GM20000 (cell line): Measurements from ENCODE around the gene CORO6.
"Not testable (repeated sequence)": the region's sequence is repeated elsewhere in the genome, so short reads cannot be mapped to it uniquely, and the experiment has no call there.

ENCODE experiments used
- DNase-seq: peaks from one replicate; pipeline ENCODE4 v3.0.0; 2012; ENCODE audit warnings: low spot score
- TF ChIP-seq, protein P1 (sequence below): IDR thresholded peaks from 2 replicates; pipeline ENCODE4 v1.5.1; 2012; ENCODE audit warnings: mild to moderate bottlenecking, control low read depth; ENCODE audit errors: extremely low read depth, missing control alignments

The CORO6 gene

DNA sequence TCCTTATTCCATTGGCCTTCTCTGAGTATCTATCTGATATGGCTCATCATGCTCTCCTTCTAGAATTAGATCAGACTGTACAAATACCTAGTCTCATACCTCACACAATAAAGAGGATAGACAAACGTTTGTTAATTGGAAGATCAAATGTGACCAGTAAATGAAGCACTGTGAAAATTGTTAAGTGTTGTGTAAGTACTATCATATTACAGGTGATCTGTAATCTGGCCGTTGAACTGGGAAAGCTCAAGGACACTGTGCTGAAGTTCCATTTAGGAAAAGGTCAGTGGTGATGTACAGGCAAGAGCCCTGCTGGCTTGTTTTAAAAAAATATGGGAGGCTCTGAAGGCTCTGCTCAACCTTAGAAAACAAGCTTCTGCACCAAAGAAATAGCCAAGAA is 38.5 kb upstream of the CORO6 start:
- TF ChIP-seq, protein P1, sequence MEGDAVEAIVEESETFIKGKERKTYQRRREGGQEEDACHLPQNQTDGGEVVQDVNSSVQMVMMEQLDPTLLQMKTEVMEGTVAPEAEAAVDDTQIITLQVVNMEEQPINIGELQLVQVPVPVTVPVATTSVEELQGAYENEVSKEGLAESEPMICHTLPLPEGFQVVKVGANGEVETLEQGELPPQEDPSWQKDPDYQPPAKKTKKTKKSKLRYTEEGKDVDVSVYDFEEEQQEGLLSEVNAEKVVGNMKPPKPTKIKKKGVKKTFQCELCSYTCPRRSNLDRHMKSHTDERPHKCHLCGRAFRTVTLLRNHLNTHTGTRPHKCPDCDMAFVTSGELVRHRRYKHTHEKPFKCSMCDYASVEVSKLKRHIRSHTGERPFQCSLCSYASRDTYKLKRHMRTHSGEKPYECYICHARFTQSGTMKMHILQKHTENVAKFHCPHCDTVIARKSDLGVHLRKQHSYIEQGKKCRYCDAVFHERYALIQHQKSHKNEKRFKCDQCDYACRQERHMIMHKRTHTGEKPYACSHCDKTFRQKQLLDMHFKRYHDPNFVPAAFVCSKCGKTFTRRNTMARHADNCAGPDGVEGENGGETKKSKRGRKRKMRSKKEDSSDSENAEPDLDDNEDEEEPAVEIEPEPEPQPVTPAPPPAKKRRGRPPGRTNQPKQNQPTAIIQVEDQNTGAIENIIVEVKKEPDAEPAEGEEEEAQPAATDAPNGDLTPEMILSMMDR: no peak
- no peak for DNase-seq

DNA sequence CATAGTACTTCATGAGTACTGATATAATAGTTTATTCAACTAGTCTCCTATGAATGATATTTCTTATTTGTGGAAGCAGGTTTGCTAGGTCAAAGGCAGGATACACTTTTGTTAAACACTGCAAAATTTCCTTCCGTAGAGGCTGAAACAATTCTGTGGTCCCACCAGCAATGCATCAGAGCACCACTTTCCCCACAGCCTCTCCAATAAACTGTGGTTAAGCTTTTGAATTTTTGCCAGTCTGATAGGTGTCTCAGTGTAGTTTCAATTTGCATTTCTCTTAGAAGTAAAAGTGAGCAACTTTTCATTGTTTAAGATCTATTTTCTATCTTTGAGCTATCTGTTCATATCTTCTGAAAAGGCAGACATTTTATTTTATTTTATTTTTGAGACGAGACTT is 36.4 kb upstream of the CORO6 start:
- TF ChIP-seq, protein P1: no peak
- no peak for DNase-seq

- TF ChIP-seq, protein P1: no peak
- DNase-seq: no peak
Measured at GRCh38 chr17:29655323-29655722, 32.6 kb upstream of the CORO6 start.

DNA sequence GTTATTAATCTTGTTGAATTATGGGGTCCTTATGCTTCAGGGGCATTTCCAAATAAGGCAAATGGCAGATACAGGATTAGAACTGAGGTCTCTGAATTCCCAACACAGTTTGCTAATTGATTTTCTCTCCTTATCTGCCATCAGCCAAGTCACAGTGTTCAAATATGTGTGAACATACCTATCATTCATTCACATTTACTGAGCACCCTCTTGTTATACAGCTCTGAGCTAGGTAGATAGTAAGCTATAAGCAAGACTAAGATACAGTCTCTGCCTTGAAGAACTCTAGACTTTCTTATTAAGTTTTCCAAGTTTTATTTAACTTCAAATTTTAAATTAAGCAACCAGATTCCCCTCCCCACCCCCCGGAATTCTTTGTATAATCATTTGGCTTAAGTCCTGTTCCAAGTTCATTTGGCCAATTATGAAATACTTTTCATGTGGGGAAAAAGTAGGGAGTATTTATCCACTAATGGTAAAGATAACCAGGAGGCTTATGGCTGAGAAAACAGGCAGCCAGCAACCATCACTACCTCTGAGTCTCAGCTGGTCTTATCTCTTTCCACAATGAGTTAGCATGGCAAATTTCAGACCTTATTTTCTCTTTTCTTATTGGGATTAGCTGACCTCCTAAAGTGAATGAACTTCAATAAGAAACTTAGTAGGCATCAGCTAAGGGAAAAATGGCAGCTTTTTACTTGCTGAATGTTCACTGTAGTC is 31.4 kb upstream of the CORO6 start:
- DNase-seq: no peak
- TF ChIP-seq, protein P1: no peak

GRCh38 chr17:29652976-29653375 is 30.3 kb upstream of the CORO6 start:
- no peak for DNase-seq
- TF ChIP-seq, protein P1: no peak

GRCh38 chr17:29651913-29652312 is 29.2 kb upstream of the CORO6 start:
- not testable (repeated sequence) for DNase-seq

DNA sequence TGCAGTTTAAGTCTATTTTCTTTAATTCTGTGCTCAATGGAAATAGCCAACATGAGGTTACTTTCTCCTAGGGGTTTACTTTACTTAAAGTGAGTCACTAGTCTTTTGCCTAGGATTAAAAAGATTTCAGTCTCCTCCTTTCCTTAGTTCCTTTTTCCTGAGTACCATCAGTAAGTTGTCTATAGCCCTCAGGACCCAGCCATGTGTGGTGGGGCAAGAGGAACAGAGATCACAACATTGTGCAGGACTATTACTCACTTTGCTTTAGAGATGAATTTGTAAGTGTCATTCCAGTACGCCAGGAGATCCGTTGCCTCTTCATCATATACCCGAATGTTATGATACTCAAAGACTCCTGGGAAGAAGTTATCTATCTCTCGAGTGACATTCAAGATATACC is 27.7 kb upstream of the CORO6 start:
- TF ChIP-seq, protein P1: no peak

GRCh38 chr17:29649359-29649758 is 26.6 kb upstream of the CORO6 start:
- DNase-seq: no peak
- TF ChIP-seq, protein P1: no peak

More for the DNA sequence above, 27.7 kb upstream of the CORO6 start:
- no peak for DNase-seq
